Activated CD4-positive, alpha-beta T cell treated with anti-CD3 and anti-CD28 coated beads for 36 hours (primary cell): ENCODE data around the gene PRKCI. TPM values are rescaled to one million over a fixed set of nuclear protein-coding genes. Genes with fewer than 3 reads are reported as not detected.
"Not testable (repeated sequence)": the region's sequence is repeated elsewhere in the genome, so short reads cannot be mapped to it uniquely, and the experiment has no call there.

Experiments
- ATAC-seq: fragments of 200-7000 bp; cut with Tn5 transposase; one replicate; pipeline ENCODE4 v1.10.0; 2021; ENCODE audit warnings: mild to moderate bottlenecking, moderate library complexity
- CTCF ChIA-PET: fragments of 350-600 bp; sonication (Branson Sonifier 250); formaldehyde crosslinking; loops from one replicate; lab custom pipeline; 2021; ENCODE audit warnings: antibody characterized with exemption; lab: Charles Lee
- POLR2A ChIA-PET: fragments of 350-600 bp; sonication (Branson Sonifier 250); formaldehyde crosslinking; loops from one replicate; lab custom pipeline; 2021; ENCODE audit warnings: antibody characterized with exemption, inconsistent platforms; lab: Charles Lee
- DNase-seq: peaks from one replicate; pipeline ENCODE4 v3.0.0-alpha.2; 2020
- H3K27ac Mint-ChIP-seq: one replicate; pipeline ENCODE4 v1.8.0; 2021; ENCODE audit warnings: mixed read lengths
- H3K27me3 Mint-ChIP-seq: one replicate; pipeline ENCODE4 v1.8.0; 2021; ENCODE audit warnings: mixed read lengths
- H3K36me3 Mint-ChIP-seq: one replicate; pipeline ENCODE4 v1.8.0; 2021; ENCODE audit warnings: low read depth, mixed read lengths
- H3K4me1 Mint-ChIP-seq: one replicate; pipeline ENCODE4 v1.8.0; 2021; ENCODE audit warnings: mixed read lengths
- H3K4me3 Mint-ChIP-seq: one replicate; pipeline ENCODE4 v1.8.0; 2021; ENCODE audit warnings: mild to moderate bottlenecking, moderate library complexity, mixed read lengths
- H3K9me3 Mint-ChIP-seq: one replicate; pipeline ENCODE4 v1.8.0; 2021; ENCODE audit warnings: low read depth, mixed read lengths
- intact Hi-C, 2 experiments: fragments of 100-400 bp; cut with DNase I in 1 of 2; cut with micrococcal nuclease in 1 of 2; formaldehyde crosslinking; loops; one replicate each; pipeline versions ENCODE4 v1.14.2 to v1.15.1; 2022 to 2024; cut with DNase I, micrococcal nuclease
- total RNA-seq, 2 experiments: library from RNA; stranded (reverse); gene quantifications; one replicate each; pipeline ENCODE4 v1.2.3, GENCODE V29; 2021

PRKCI gene
- 10 to 100 TPM; 32.3 to 33.0 TPM for total RNA-seq

- ChIA-PET POLR2A (interaction anchor here (0.6 to 1.8 kb wide), 6 partner anchors 40 to 647 kb away, joined by 3 to 5 read pairs (median 3); partner anchors contain the start of genes PHC3 and SKIL), CTCF (no interaction called here)
- H3K36me3 Mint-ChIP-seq = peaks cover 6% of the 10 kb centered on the region
- H3K4me3 Mint-ChIP-seq = peak within 1 kb of the TSS; percentile 89
- DNase-seq = peak; percentile 95
- intact Hi-C loops = loop anchor here (1.0 to 2.0 kb wide), 9 partner anchors 33 to 457 kb away; partner anchors contain the start of genes PHC3 (in 2 of the 2), SKIL (in 2 of the 2), SEC62 (in 1 of the 2) and TERC (in 1 of the 2)
- H3K27me3 Mint-ChIP-seq = no peaks in the 10 kb centered on the region
- H3K9me3 Mint-ChIP-seq = no peaks in the 10 kb centered on the region
- peak within 1 kb of the TSS; percentile 95 for H3K27ac Mint-ChIP-seq
- peak; percentile 95 for ATAC-seq
- peaks cover 32% of the 10 kb centered on the region for H3K4me1 Mint-ChIP-seq
Observed at GRCh38 chr3:170221924-170222646, at the start of gene PRKCI. TSS of gene PRKCI (plus strand) at chr3:170222424. CDS start at chr3:170222670, 246 bp downstream.

GRCh38 chr3:170178651-170179050 is 43.6 kb upstream of the PRKCI start:
- H3K4me1 Mint-ChIP-seq = peaks cover 37% of the 10 kb centered on the region
- ChIA-PET CTCF (interaction anchor here (0.7 to 1.6 kb wide), 4 partner anchors 9 to 82 kb away, joined by 3 to 4 read pairs (median 4); no protein-coding TSS in a partner anchor), POLR2A (interaction anchor here (0.6 kb wide), 1 partner anchor 97 kb away, joined by 9 read pairs; no protein-coding TSS in a partner anchor)
- DNase-seq (peak; percentile 68), ATAC-seq (peak; percentile 31)
- H3K9me3 Mint-ChIP-seq = no peaks in the 10 kb centered on the region
- H3K27ac Mint-ChIP-seq = peak overlapping the region; percentile 69
- intact Hi-C loops = loop anchor here (5.0 to 10.0 kb wide), 2 partner anchors 81 to 314 kb away; partner anchors contain the start of gene LRRC31 (in 1 of the 2)
- peak overlapping the region; percentile 60 for H3K4me3 Mint-ChIP-seq
- H3K36me3 Mint-ChIP-seq = peaks cover 41% of the 10 kb centered on the region
- H3K27me3 Mint-ChIP-seq = no peaks in the 10 kb centered on the region

- H3K4me1 Mint-ChIP-seq = peaks cover 34% of the 10 kb centered on the region
- H3K4me3 Mint-ChIP-seq = peak overlapping the region; percentile 97
- peak overlapping the region; percentile 99 for H3K27ac Mint-ChIP-seq
- intact Hi-C loops = loop anchor here (5.0 to 10.0 kb wide), 2 partner anchors 82 to 315 kb away; partner anchors contain the start of gene LRRC31 (in 1 of the 2)
- ATAC-seq (no peak), DNase-seq (no peak)
- H3K9me3 Mint-ChIP-seq = no peaks in the 10 kb centered on the region
- ChIA-PET POLR2A (interaction anchor here (1.2 kb wide), 1 partner anchor 8 kb away, joined by 5 read pairs; no protein-coding TSS in a partner anchor), CTCF (interaction anchor here (0.8 to 1.6 kb wide), 3 partner anchors 10 to 62 kb away, joined by 4 read pairs; no protein-coding TSS in a partner anchor)
- no peaks in the 10 kb centered on the region for H3K27me3 Mint-ChIP-seq
- peaks cover 39% of the 10 kb centered on the region for H3K36me3 Mint-ChIP-seq
Observed at GRCh38 chr3:170179432-170179831, 42.8 kb upstream of the PRKCI start.

- DNase-seq = peak; percentile 33
- intact Hi-C loops = loop anchor here (1.0 to 10.0 kb wide), 12 partner anchors 17 to 690 kb away; partner anchors contain the start of genes LRRC34 (in 1 of the 2), LRRIQ4 (in 1 of the 2), MYNN (in 1 of the 2) and PRKCI (in 1 of the 2)
- Mint-ChIP-seq H3K27me3 (no peaks in the 10 kb centered on the region), H3K4me1 (peaks cover 26% of the 10 kb centered on the region), H3K36me3 (peaks cover 33% of the 10 kb centered on the region), H3K27ac (peak overlapping the region; percentile 99), H3K4me3 (peak overlapping the region; percentile 97), H3K9me3 (no peaks in the 10 kb centered on the region)
- ATAC-seq = peak; percentile 48
- POLR2A ChIA-PET = interaction anchor here (0.6 to 1.4 kb wide), 4 partner anchors 9 to 1073 kb away, joined by 4 to 5 read pairs (median 4); partner anchors contain the start of gene PRKCI
- CTCF ChIA-PET = interaction anchor here (1.6 to 2.9 kb wide), 2 partner anchors 9 to 11 kb away, joined by 4 to 8 read pairs; no protein-coding TSS in a partner anchor
Observed at GRCh38 chr3:170180079-170180907, 41.9 kb upstream of the PRKCI start.

- POLR2A ChIA-PET = interaction anchor here (0.6 to 1.4 kb wide), 6 partner anchors 10 to 688 kb away, joined by 3 to 6 read pairs (median 3); partner anchors contain the start of genes PRKCI and RPL22L1
- H3K27ac Mint-ChIP-seq = peak within 1 kb of the TSS; percentile 99
- H3K4me3 Mint-ChIP-seq = peak within 1 kb of the TSS; percentile 97
Observed at GRCh38 chr3:170180908-170181885, 41.0 kb upstream of the PRKCI start, which contains the start of gene PHC3. TSS of gene PHC3 (minus strand) at chr3:170181733. CDS start at chr3:170181715, 18 bp downstream.

GRCh38 chr3:170189398-170190256 is 32.6 kb upstream of the PRKCI start:
- ChIA-PET CTCF (interaction anchor here (1.1 to 1.5 kb wide), 3 partner anchors 11 to 224 kb away, joined by 4 to 5 read pairs (median 5); no protein-coding TSS in a partner anchor), POLR2A (no interaction called here)
- DNase-seq (no peak), ATAC-seq (peak; percentile 17)
- intact Hi-C loops = loop anchor here in 1 of 2 experiments (1.0 to 10.0 kb wide), 4 partner anchors 33 to 625 kb away; partner anchors contain the start of gene PRKCI
- no peaks in the 10 kb centered on the region for H3K9me3 Mint-ChIP-seq
- peaks cover 7% of the 10 kb centered on the region for H3K4me1 Mint-ChIP-seq
- H3K4me3 Mint-ChIP-seq = no peak overlapping the region
- H3K27me3 Mint-ChIP-seq = no peaks in the 10 kb centered on the region
- no peak overlapping the region for H3K27ac Mint-ChIP-seq
- H3K36me3 Mint-ChIP-seq = no peaks in the 10 kb centered on the region

More at GRCh38 chr3:170180908-170181885, 41.0 kb upstream of the PRKCI start, which contains the start of gene PHC3:
- CTCF ChIA-PET = interaction anchor here (0.6 to 2.9 kb wide), 3 partner anchors 10 to 412 kb away, joined by 3 to 8 read pairs (median 3); partner anchors contain the start of gene ACTRT3
- Mint-ChIP-seq H3K9me3 (no peaks in the 10 kb centered on the region), H3K27me3 (no peaks in the 10 kb centered on the region), H3K36me3 (peaks cover 29% of the 10 kb centered on the region), H3K4me1 (peaks cover 21% of the 10 kb centered on the region)
- intact Hi-C loops = loop anchor here (1.0 to 10.0 kb wide), 16 partner anchors 10 to 689 kb away; partner anchors contain the start of genes MYNN (in 2 of the 2), PRKCI (in 2 of the 2), SKIL (in 2 of the 2) and LRRC34 (in 1 of the 2)
- peak; percentile 96 for DNase-seq
- ATAC-seq = peak; percentile 79

- H3K4me1 Mint-ChIP-seq, DNase-seq, intact Hi-C loops, POLR2A ChIA-PET, H3K27ac Mint-ChIP-seq, H3K27me3 Mint-ChIP-seq, ATAC-seq, H3K4me3 Mint-ChIP-seq, H3K36me3 Mint-ChIP-seq, H3K9me3 Mint-ChIP-seq: not testable (repeated sequence)
- CTCF ChIA-PET = interaction anchor here (0.7 to 0.9 kb wide), 2 partner anchors 23 to 616 kb away, joined by 3 read pairs; no protein-coding TSS in a partner anchor
Observed at GRCh38 chr3:170195759-170196158, 26.5 kb upstream of the PRKCI start.

GRCh38 chr3:170196833-170197232 is 25.4 kb upstream of the PRKCI start:
- POLR2A ChIA-PET = no interaction called here
- H3K27ac Mint-ChIP-seq = no peak overlapping the region
- no peaks in the 10 kb centered on the region for H3K9me3 Mint-ChIP-seq
- intact Hi-C loops = no loop called here
- no peak for DNase-seq
- ATAC-seq = no peak
- H3K4me1 Mint-ChIP-seq = no peaks in the 10 kb centered on the region
- no peaks in the 10 kb centered on the region for H3K36me3 Mint-ChIP-seq
- no peaks in the 10 kb centered on the region for H3K27me3 Mint-ChIP-seq
- no peak overlapping the region for H3K4me3 Mint-ChIP-seq
- CTCF ChIA-PET = interaction anchor here (0.9 kb wide), 1 partner anchor 22 kb away, joined by 3 read pairs; no protein-coding TSS in a partner anchor

GRCh38 chr3:170200987-170201386 is 21.2 kb upstream of the PRKCI start:
- Mint-ChIP-seq H3K4me3 (no peak overlapping the region), H3K4me1 (no peaks in the 10 kb centered on the region), H3K27ac (no peak overlapping the region), H3K9me3 (no peaks in the 10 kb centered on the region), H3K36me3 (no peaks in the 10 kb centered on the region), H3K27me3 (no peaks in the 10 kb centered on the region)
- ChIA-PET CTCF (interaction anchor here (0.6 to 0.7 kb wide), 3 partner anchors 72 to 483 kb away, joined by 3 to 5 read pairs (median 3); no protein-coding TSS in a partner anchor), POLR2A (no interaction called here)
- intact Hi-C loops = no loop called here
- ATAC-seq (no peak), DNase-seq (no peak)
